GM23338 (cell line): ENCODE data around the gene SLC30A3. TPM values are rescaled to one million over a fixed set of nuclear protein-coding genes. Genes with fewer than 3 reads are reported as not detected.

Experiments
- ATAC-seq: fragments of 200-7000 bp; cut with Tn5 transposase; 3 replicates; pipeline ENCODE4 v1.9.1; 2020
- DNase-seq: peaks from one replicate; pipeline ENCODE4 v3.0.0-alpha.2; 2015; ENCODE audit warnings: low spot score
- H2AFZ ChIP-seq: fragments of 200-600 bp; sonication (generic); 2 replicates; pipeline ENCODE4 v1.8.0; 2016; ENCODE audit warnings: antibody characterized with exemption, mild to moderate bottlenecking, moderate library complexity
- H3F3A ChIP-seq: fragments of 200-600 bp; sonication (generic); replicated peaks from 2 replicates; pipeline ENCODE4 v1.8.0; 2017; ENCODE audit warnings: antibody characterized with exemption, mixed run types, low read depth
- H3K27ac ChIP-seq: fragments of 200-600 bp; sonication (generic); 2 replicates; pipeline ENCODE4 v1.6.1; 2016; ENCODE audit warnings: low read depth
- H3K27me3 ChIP-seq: fragments of 200-600 bp; sonication (generic); 2 replicates; pipeline ENCODE4 v1.8.0; 2016; ENCODE audit warnings: mild to moderate bottlenecking, mixed run types, moderate library complexity; ENCODE audit not compliant: insufficient read depth
- H3K36me3 ChIP-seq: fragments of 200-600 bp; sonication (generic); 2 replicates; pipeline ENCODE4 v1.8.0; 2016; ENCODE audit warnings: mild to moderate bottlenecking; ENCODE audit not compliant: insufficient read depth
- H3K4me1 ChIP-seq: fragments of 200-600 bp; sonication (generic); 2 replicates; pipeline ENCODE4 v1.8.0; 2016; ENCODE audit warnings: mild to moderate bottlenecking, moderate library complexity; ENCODE audit not compliant: insufficient read depth
- H3K4me2 ChIP-seq: fragments of 200-600 bp; sonication (generic); 2 replicates; pipeline ENCODE4 v1.7.1; 2017; ENCODE audit warnings: mixed run types
- H3K4me3 ChIP-seq: fragments of 200-600 bp; sonication (generic); 2 replicates; pipeline ENCODE4 v1.6.1; 2016; ENCODE audit warnings: mixed run types
- H3K79me2 ChIP-seq: fragments of 200-600 bp; sonication (generic); replicated peaks from 2 replicates; pipeline ENCODE4 v1.8.0; 2017; ENCODE audit warnings: mild to moderate bottlenecking; ENCODE audit not compliant: insufficient read depth
- H3K9me2 ChIP-seq: fragments of 200-600 bp; sonication (generic); 2 replicates; pipeline ENCODE4 v1.8.0; 2017; ENCODE audit not compliant: insufficient read depth
- H4K20me1 ChIP-seq: fragments of 200-600 bp; sonication (generic); replicated peaks from 2 replicates; pipeline ENCODE4 v1.8.0; 2017; ENCODE audit warnings: mild to moderate bottlenecking; ENCODE audit not compliant: insufficient read depth
- H3K27ac Mint-ChIP-seq: 2 replicates; pipeline ENCODE4 v1.8.0; 2020; ENCODE audit warnings: inconsistent platforms, mild to moderate bottlenecking, moderate library complexity, mixed read lengths
- H3K27me3 Mint-ChIP-seq: 3 replicates; pipeline ENCODE4 v1.8.0; 2022; ENCODE audit warnings: low read depth, mild to moderate bottlenecking, moderate library complexity, mixed read lengths, inconsistent platforms; ENCODE audit not compliant: insufficient read depth, poor library complexity
- H3K36me3 Mint-ChIP-seq: 3 replicates; pipeline ENCODE4 v1.8.0; 2021; ENCODE audit warnings: low read depth, mild to moderate bottlenecking, inconsistent platforms, moderate library complexity, mixed read lengths
- H3K4me1 Mint-ChIP-seq: 3 replicates; pipeline ENCODE4 v1.8.0; 2020; ENCODE audit warnings: mild to moderate bottlenecking, inconsistent platforms, mixed read lengths
- H3K4me3 Mint-ChIP-seq: 3 replicates; pipeline ENCODE4 v1.8.0; 2021; ENCODE audit warnings: moderate library complexity, mild to moderate bottlenecking, inconsistent platforms, mixed read lengths
- H3K9me3 Mint-ChIP-seq: 3 replicates; pipeline ENCODE4 v1.8.0; 2020; ENCODE audit warnings: moderate library complexity, mild to moderate bottlenecking, inconsistent platforms, mixed read lengths
- CREB1 ChIP-seq: fragments of 250-450 bp; sonication (Bioruptor Pico); IDR thresholded peaks from 2 replicates; pipeline ENCODE4 v1.5.0; 2020; ENCODE audit warnings: low read depth, mild to moderate bottlenecking, moderate library complexity
- EZH2 ChIP-seq: fragments of 200-600 bp; sonication (generic); IDR thresholded peaks from one replicate; pipeline ENCODE4 v1.8.0; 2017; ENCODE audit warnings: antibody characterized with exemption, mild to moderate bottlenecking, low read depth; ENCODE audit not compliant: unreplicated experiment
- JUNB ChIP-seq: IDR thresholded peaks from one replicate; pipeline ENCODE4 v1.6.1; 2016; ENCODE audit warnings: antibody characterized with exemption; ENCODE audit not compliant: unreplicated experiment
- POLR2AphosphoS5 ChIP-seq: IDR thresholded peaks from 2 replicates; pipeline ENCODE4 v1.6.1; 2016; ENCODE audit warnings: antibody characterized with exemption, low read depth
- REST ChIP-seq: IDR thresholded peaks from one replicate; pipeline ENCODE4 v1.6.1; 2018; ENCODE audit warnings: antibody characterized with exemption; ENCODE audit not compliant: unreplicated experiment
- ZNF331 ChIP-seq: fragments of 250-450 bp; sonication (Bioruptor Pico); IDR thresholded peaks from 2 replicates; pipeline ENCODE4 v1.5.0; 2020; ENCODE audit warnings: low read depth, mild to moderate bottlenecking, moderate library complexity
- polyA plus RNA-seq: library from polyadenylated mRNA; unstranded; fragments of >200 nt; fragmentation: Nextera tagmentation; extraction: Ambion mirVana; gene quantifications from 2 replicates; pipeline ENCODE4 v1.2.1, GENCODE V29; 2016
- total RNA-seq: library from RNA; depleted of rRNA; stranded (reverse); fragments of >200 nt; shearing (Covaris generic); gene quantifications from 2 replicates; pipeline ENCODE4 v1.2.3, GENCODE V29; 2014
- TF ChIP-seq, protein P1 (sequence below), 2 experiments: fragments of 200-600 bp in 1 of 2; sonication (generic) in 1 of 2; conservative IDR thresholded peaks; 2 replicates each; pipeline versions ENCODE4 v1.5.1 to v1.6.1; 2016 to 2017; ENCODE audit warnings: antibody characterized with exemption in 2 of 2, low read depth in 2 of 2, mild to moderate bottlenecking in 2 of 2, moderate library complexity in 1 of 2

The SLC30A3 gene
- total and polyA plus RNA-seq, 2 experiments from 2014 or later, result 4.1 to 8.3 TPM

DNA sequence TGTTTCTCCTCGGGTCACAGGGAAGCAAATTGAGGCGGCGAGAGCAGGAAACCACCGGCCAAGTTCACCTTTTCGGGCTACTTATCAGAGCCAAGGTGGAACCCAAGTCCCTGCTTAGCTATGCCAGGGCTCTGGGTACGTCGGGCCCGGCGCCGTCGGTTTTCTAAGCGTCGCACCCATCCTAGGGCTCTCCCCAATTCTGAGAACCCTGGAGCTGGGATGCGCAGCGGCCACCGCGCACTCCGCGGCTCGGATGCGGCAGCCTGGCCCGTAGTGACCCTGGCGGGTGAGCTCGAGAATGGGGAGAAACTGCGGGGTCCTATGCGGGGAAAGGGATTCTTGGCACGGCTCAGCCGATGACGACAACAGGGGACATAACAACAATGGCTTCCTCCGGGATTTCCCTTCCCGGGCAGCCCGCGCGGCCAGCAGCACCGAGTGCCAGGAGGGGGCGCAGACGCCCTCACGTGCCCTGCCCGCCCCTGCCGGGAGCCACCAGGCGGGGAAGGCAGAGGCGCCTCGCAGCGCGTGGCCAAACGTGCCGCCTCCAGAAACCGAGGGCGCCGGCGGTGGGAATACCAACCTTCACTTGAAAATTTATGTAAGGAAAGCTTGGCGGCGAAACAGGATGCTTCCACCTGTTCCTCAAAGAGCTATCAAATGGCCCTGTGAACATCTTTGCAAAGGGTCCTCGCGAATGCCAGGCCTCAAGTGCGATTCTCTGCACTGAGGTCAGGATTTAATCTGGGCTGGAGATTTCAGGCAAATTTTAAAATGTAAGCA lies 2.1 kb upstream of the SLC30A3 start:
- H3K4me1 ChIP-seq, result peaks cover 17% of the 10 kb centered on the region
- H3K9me2 ChIP-seq, result no peaks in the 10 kb centered on the region
- Mint-ChIP-seq H3K9me3 (no peaks in the 10 kb centered on the region), H3K27me3 (peaks cover 41% of the 10 kb centered on the region), H3K27ac (no peak overlapping the region), H3K4me1 (peaks cover 23% of the 10 kb centered on the region), H3K4me3 (peak overlapping the region; percentile 79), H3K36me3 (no peaks in the 10 kb centered on the region; the same call in 2 of the 3 replicates)
- H3K27ac ChIP-seq, result no peak overlapping the region
- TF ChIP-seq POLR2AphosphoS5 (no peak), JUNB (no peak), CREB1 (CRISPR knock-in tag) (peak; percentile 55), EZH2 (peak; percentile 75)
- TF ChIP-seq, protein P1, sequence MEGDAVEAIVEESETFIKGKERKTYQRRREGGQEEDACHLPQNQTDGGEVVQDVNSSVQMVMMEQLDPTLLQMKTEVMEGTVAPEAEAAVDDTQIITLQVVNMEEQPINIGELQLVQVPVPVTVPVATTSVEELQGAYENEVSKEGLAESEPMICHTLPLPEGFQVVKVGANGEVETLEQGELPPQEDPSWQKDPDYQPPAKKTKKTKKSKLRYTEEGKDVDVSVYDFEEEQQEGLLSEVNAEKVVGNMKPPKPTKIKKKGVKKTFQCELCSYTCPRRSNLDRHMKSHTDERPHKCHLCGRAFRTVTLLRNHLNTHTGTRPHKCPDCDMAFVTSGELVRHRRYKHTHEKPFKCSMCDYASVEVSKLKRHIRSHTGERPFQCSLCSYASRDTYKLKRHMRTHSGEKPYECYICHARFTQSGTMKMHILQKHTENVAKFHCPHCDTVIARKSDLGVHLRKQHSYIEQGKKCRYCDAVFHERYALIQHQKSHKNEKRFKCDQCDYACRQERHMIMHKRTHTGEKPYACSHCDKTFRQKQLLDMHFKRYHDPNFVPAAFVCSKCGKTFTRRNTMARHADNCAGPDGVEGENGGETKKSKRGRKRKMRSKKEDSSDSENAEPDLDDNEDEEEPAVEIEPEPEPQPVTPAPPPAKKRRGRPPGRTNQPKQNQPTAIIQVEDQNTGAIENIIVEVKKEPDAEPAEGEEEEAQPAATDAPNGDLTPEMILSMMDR (conservative IDR thresholded peaks at IDR 0.05; ENCODE audit: low read depth in 2 of 2), result peak; percentile 69 to 83
- H3K79me2 ChIP-seq, result no peaks in the 10 kb centered on the region
- no peaks in the 10 kb centered on the region for H3K36me3 ChIP-seq
- H3K27me3 ChIP-seq, result peaks cover 79% of the 10 kb centered on the region
- peak overlapping the region; percentile 99 for H2AFZ ChIP-seq
- peak overlapping the region; percentile 98 for H3K4me2 ChIP-seq
- 0 out of 2 replicates have a peak, but pooled peaks cover 9% of the 10 kb centered on the region for H3F3A ChIP-seq
- peak overlapping the region; percentile 82 for H3K4me3 ChIP-seq
- no peaks in the 10 kb centered on the region for H4K20me1 ChIP-seq
- ATAC-seq (peak; percentile 60), DNase-seq (peak; percentile 94)

GRCh38 chr2:27264253-27264752 lies 1.5 kb upstream of the SLC30A3 start:
- peak; percentile 56 for ATAC-seq
- no peaks in the 10 kb centered on the region for H3K79me2 ChIP-seq
- Mint-ChIP-seq H3K4me1 (peaks cover 23% of the 10 kb centered on the region), H3K4me3 (peak overlapping the region; percentile 79), H3K36me3 (no peaks in the 10 kb centered on the region; the same call in 2 of the 3 replicates), H3K27ac (no peak overlapping the region), H3K9me3 (no peaks in the 10 kb centered on the region), H3K27me3 (peaks cover 46% of the 10 kb centered on the region)
- peaks cover 17% of the 10 kb centered on the region for H3K4me1 ChIP-seq
- DNase-seq, result peak; percentile 77
- H4K20me1 ChIP-seq, result no peaks in the 10 kb centered on the region; the same call in 1 of the 2 replicates
- no peak overlapping the region for H3K27ac ChIP-seq
- H3K36me3 ChIP-seq, result no peaks in the 10 kb centered on the region
- peak overlapping the region; percentile 99 for H2AFZ ChIP-seq
- peak overlapping the region; percentile 82 for H3K4me3 ChIP-seq
- H3F3A ChIP-seq, result 0 out of 2 replicates have a peak, but pooled peaks cover 9% of the 10 kb centered on the region
- H3K9me2 ChIP-seq, result no peaks in the 10 kb centered on the region
- TF ChIP-seq POLR2AphosphoS5 (peak; percentile 18), ZNF331 (CRISPR knock-in tag) (no peak), REST (no peak), EZH2 (peak; percentile 9)
- peak overlapping the region; percentile 98 for H3K4me2 ChIP-seq
- peaks cover 82% of the 10 kb centered on the region for H3K27me3 ChIP-seq
